Neural progenitor cell (in vitro differentiated cells): ENCODE data around the gene GABBR1. TPM values are rescaled to one million over a fixed set of nuclear protein-coding genes. Genes with fewer than 3 reads are reported as not detected.

ENCODE experiments used
- DNase-seq: peaks from one replicate; pipeline ENCODE4 v3.0.0-alpha.2; 2016; ENCODE audit warnings: low spot score
- H2AFZ ChIP-seq: fragments of 200-600 bp; sonication (generic); replicated peaks from 2 replicates; pipeline ENCODE4 v1.6.1; 2016; ENCODE audit warnings: antibody characterized with exemption
- H3F3A ChIP-seq: fragments of 200-600 bp; sonication (generic); 2 replicates; pipeline ENCODE4 v1.6.1; 2016; ENCODE audit warnings: antibody characterized with exemption, low read depth
- H3K27ac ChIP-seq: fragments of 200-600 bp; sonication (generic); 2 replicates; pipeline ENCODE4 v1.5.1; 2016; ENCODE audit warnings: mild to moderate bottlenecking
- H3K27me3 ChIP-seq: fragments of 200-600 bp; sonication (generic); 2 replicates; pipeline ENCODE4 v1.6.1; 2016; ENCODE audit warnings: mild to moderate bottlenecking, moderate library complexity
- H3K36me3 ChIP-seq: fragments of 200-600 bp; sonication (generic); 2 replicates; pipeline ENCODE4 v1.5.1; 2016
- H3K4me1 ChIP-seq: fragments of 200-600 bp; sonication (generic); 2 replicates; pipeline ENCODE4 v1.6.1; 2016; ENCODE audit warnings: mixed run types
- H3K4me2 ChIP-seq: fragments of 200-600 bp; sonication (generic); 2 replicates; pipeline ENCODE4 v1.6.1; 2016
- H3K4me3 ChIP-seq: fragments of 200-600 bp; sonication (generic); 2 replicates; pipeline ENCODE4 v1.5.1; 2016
- H3K79me2 ChIP-seq: fragments of 200-600 bp; sonication (generic); 2 replicates; pipeline ENCODE4 v1.6.1; 2016; ENCODE audit warnings: low read depth
- H3K9ac ChIP-seq: fragments of 200-600 bp; sonication (generic); 2 replicates; pipeline ENCODE4 v1.6.1; 2016
- H3K9me3 ChIP-seq: fragments of 200-600 bp; sonication (generic); 2 replicates; pipeline ENCODE4 v1.5.1; 2016; ENCODE audit warnings: low read depth
- H4K20me1 ChIP-seq: fragments of 200-600 bp; sonication (generic); 2 replicates; pipeline ENCODE4 v1.6.1; 2016; ENCODE audit warnings: low read depth
- H3K27ac Mint-ChIP-seq: 3 replicates; pipeline ENCODE4 v1.8.0; 2021; ENCODE audit warnings: mixed read lengths
- H3K27me3 Mint-ChIP-seq: 2 replicates; pipeline ENCODE4 v1.8.0; 2022; ENCODE audit warnings: low read depth, mild to moderate bottlenecking, inconsistent platforms, moderate library complexity, mixed read lengths; ENCODE audit not compliant: insufficient read depth
- H3K36me3 Mint-ChIP-seq: 3 replicates; pipeline ENCODE4 v1.8.0; 2021; ENCODE audit warnings: mixed read lengths
- H3K4me1 Mint-ChIP-seq: 3 replicates; pipeline ENCODE4 v1.8.0; 2021; ENCODE audit warnings: mixed read lengths
- H3K4me3 Mint-ChIP-seq: 3 replicates; pipeline ENCODE4 v1.8.0; 2021; ENCODE audit warnings: mild to moderate bottlenecking, moderate library complexity, mixed read lengths
- H3K9me3 Mint-ChIP-seq: 3 replicates; pipeline ENCODE4 v1.8.0; 2020; ENCODE audit warnings: mixed read lengths
- CTCF ChIP-seq: fragments of 200-600 bp; sonication (generic); IDR thresholded peaks from 2 replicates; pipeline ENCODE4 v1.5.1; 2017; ENCODE audit warnings: antibody characterized with exemption, mild to moderate bottlenecking
- EZH2 ChIP-seq: fragments of 200-600 bp; sonication (generic); IDR thresholded peaks from 2 replicates; pipeline ENCODE4 v1.6.1; 2017; ENCODE audit warnings: antibody characterized with exemption, mild to moderate bottlenecking, moderate library complexity
- EZH2phosphoT487 ChIP-seq: fragments of 200-600 bp; sonication (generic); IDR thresholded peaks from 2 replicates; pipeline ENCODE4 v1.6.1; 2017; ENCODE audit warnings: antibody characterized with exemption
- total RNA-seq: library from RNA; depleted of rRNA; stranded (reverse); fragments of >200 nt; gene quantifications from 2 replicates; pipeline ENCODE4 v1.2.3, GENCODE V29; 2015; ENCODE audit warnings: low replicate concordance

The GABBR1 gene
- total RNA-seq, 1 donor from 2014 or later, result 25.4 TPM

- DNase-seq, result no peak
- no peaks in the 10 kb centered on the region for H3K27me3 ChIP-seq
- H2AFZ ChIP-seq, result no peak overlapping the region
- peaks cover 8% of the 10 kb centered on the region for H3K9me3 Mint-ChIP-seq
- peaks cover 5% of the 10 kb centered on the region for H3K4me1 ChIP-seq
- H3K9ac ChIP-seq, result no peak overlapping the region
- TF ChIP-seq EZH2phosphoT487 (no peak), CTCF (no peak)
- no peaks in the 10 kb centered on the region for H3K27me3 Mint-ChIP-seq
- no peaks in the 10 kb centered on the region for H3K36me3 ChIP-seq
- no peak overlapping the region for H3K4me2 ChIP-seq
- no peak overlapping the region for H3K4me3 ChIP-seq
- H3K79me2 ChIP-seq, result no peaks in the 10 kb centered on the region
- no peaks in the 10 kb centered on the region for H4K20me1 ChIP-seq
- H3K27ac ChIP-seq, result no peak overlapping the region
- H3K4me1 Mint-ChIP-seq, result no peaks in the 10 kb centered on the region
- no peak overlapping the region for H3K27ac Mint-ChIP-seq
- H3K4me3 Mint-ChIP-seq, result no peak overlapping the region
- H3K36me3 Mint-ChIP-seq, result no peaks in the 10 kb centered on the region
- H3F3A ChIP-seq, result no peaks in the 10 kb centered on the region
- H3K9me3 ChIP-seq, result peaks cover 14% of the 10 kb centered on the region
Measured at GRCh38 chr6:29527126-29527525, 105.9 kb downstream of the GABBR1 start.

GRCh38 chr6:29525311-29525639 is 107.7 kb downstream of the GABBR1 start:
- H3K4me2 ChIP-seq, result peak overlapping the region; percentile 18

GRCh38 chr6:29524444-29525310 is 108.3 kb downstream of the GABBR1 start:
- Mint-ChIP-seq H3K4me3 (no peak overlapping the region), H3K27me3 (no peaks in the 10 kb centered on the region), H3K4me1 (no peaks in the 10 kb centered on the region), H3K9me3 (peaks cover 8% of the 10 kb centered on the region), H3K27ac (no peak overlapping the region), H3K36me3 (no peaks in the 10 kb centered on the region)
- DNase-seq, result no peak
- no peaks in the 10 kb centered on the region for H3K36me3 ChIP-seq
- peak overlapping the region; percentile 18 for H3K4me2 ChIP-seq
- H3K4me3 ChIP-seq, result no peak overlapping the region
- H2AFZ ChIP-seq, result peak overlapping the region; percentile 34
- no peak overlapping the region for H3K27ac ChIP-seq
- TF ChIP-seq CTCF (no peak), EZH2 (no peak), EZH2phosphoT487 (no peak)
- H3K4me1 ChIP-seq, result peaks cover 5% of the 10 kb centered on the region
- no peak overlapping the region for H3K9ac ChIP-seq
- H3K79me2 ChIP-seq, result no peaks in the 10 kb centered on the region
- no peaks in the 10 kb centered on the region for H3K27me3 ChIP-seq
- no peaks in the 10 kb centered on the region for H4K20me1 ChIP-seq
- H3K9me3 ChIP-seq, result peaks cover 16% of the 10 kb centered on the region
- H3F3A ChIP-seq, result no peaks in the 10 kb centered on the region

More at GRCh38 chr6:29525311-29525639, 107.7 kb downstream of the GABBR1 start:
- Histone ChIP-seq H3K27ac (no peak overlapping the region), H3K4me3 (no peak overlapping the region), H3F3A (no peaks in the 10 kb centered on the region), H3K9ac (no peak overlapping the region), H3K4me1 (peaks cover 5% of the 10 kb centered on the region), H3K36me3 (no peaks in the 10 kb centered on the region), H2AFZ (peak overlapping the region; percentile 34), H3K27me3 (no peaks in the 10 kb centered on the region), H3K9me3 (peaks cover 16% of the 10 kb centered on the region), H4K20me1 (no peaks in the 10 kb centered on the region), H3K79me2 (no peaks in the 10 kb centered on the region)
- H3K27me3 Mint-ChIP-seq, result no peaks in the 10 kb centered on the region
- DNase-seq, result no peak
- H3K36me3 Mint-ChIP-seq, result no peaks in the 10 kb centered on the region
- H3K9me3 Mint-ChIP-seq, result peaks cover 8% of the 10 kb centered on the region
- no peak overlapping the region for H3K27ac Mint-ChIP-seq
- TF ChIP-seq EZH2phosphoT487 (no peak), CTCF (no peak), EZH2 (no peak)
- no peaks in the 10 kb centered on the region for H3K4me1 Mint-ChIP-seq
- H3K4me3 Mint-ChIP-seq, result no peak overlapping the region
